ENCODE measurements around the gene ZNF785. TPM values are rescaled to one million over a fixed set of nuclear protein-coding genes. Genes with fewer than 3 reads are reported as not detected.

The ZNF785 gene
- total and polyA plus RNA-seq, 2 of the 13 experiments (the other 11 are each of a cell fraction or from before 2014, with no cell fraction given) = 0.01 TPM; not detected in 1

- TF ChIP-seq BRD4 (CRISPR knock-in tag; IDR thresholded peaks at IDR 0.05) (peak; percentile 46), HNF1A (IDR thresholded peaks at IDR 0.05; ENCODE audit: low read depth) (no peak), HNF1A (CRISPR knock-in tag; IDR thresholded peaks at IDR 0.05; ENCODE audit: borderline replicate concordance) (0 out of 2 replicates have a peak, but pooled peaks have one; percentile 12), CERS6 (CRISPR knock-in tag; IDR thresholded peaks at IDR 0.05) (no peak), HNF1B (CRISPR knock-in tag; IDR thresholded peaks at IDR 0.05) (peak; percentile 86), FOXK1 (CRISPR knock-in tag; IDR thresholded peaks at IDR 0.05; ENCODE audit: borderline replicate concordance, low read depth) (peak; percentile 91; the same call in 1 of the 2 replicates), TEAD3 (CRISPR knock-in tag; optimal IDR thresholded peaks at IDR 0.05; ENCODE audit: borderline replicate concordance) (no peak), THAP9 (CRISPR knock-in tag; IDR thresholded peaks at IDR 0.05; ENCODE audit: borderline replicate concordance) (peak; percentile 94), NFYC (CRISPR knock-in tag; IDR thresholded peaks at IDR 0.05) (peak; percentile 96), EZH2 (conservative IDR thresholded peaks at IDR 0.05; ENCODE audit: low read depth, low read length) (no peak), ARID3A (IDR thresholded peaks at IDR 0.05; ENCODE audit: low read depth, low read length) (no peak; the same call in none of the 2 replicates), ZFP37 (CRISPR knock-in tag; IDR thresholded peaks at IDR 0.05; ENCODE audit: borderline replicate concordance) (no peak; the same call in 1 of the 2 replicates), ZNF605 (CRISPR knock-in tag; IDR thresholded peaks at IDR 0.05) (peak; percentile 88)
Measured at GRCh38 chr16:30571445-30572322, 13.8 kb downstream of the ZNF785 start, which contains the start of gene ZNF688 (continued).
